PFSK-1 (cell line): ENCODE measurements around the gene RASGRF2.

ENCODE experiments used
- FOXP2 ChIP-seq: optimal IDR thresholded peaks from 2 replicates; pipeline ENCODE3; 2011; ENCODE audit warnings: borderline replicate concordance, control low read depth, inconsistent platforms; ENCODE audit not compliant: insufficient read depth; ENCODE audit errors: extremely low read length, extremely low read depth
- POLR2AphosphoS5 ChIP-seq: IDR thresholded peaks from 2 replicates; pipeline ENCODE4 v1.6.1; 2012; ENCODE audit warnings: low read depth, mild to moderate bottlenecking, control low read depth, low read length, moderate library complexity
- REST ChIP-seq, 2 experiments: IDR thresholded peaks; 2 replicates each; pipeline versions ENCODE4 v1.6.1 to v1.8.0; 2011 to 2012; ENCODE audit warnings: low read depth in 2 of 2, low read length in 2 of 2, control low read depth in 1 of 2, inconsistent platforms in 1 of 2, mild to moderate bottlenecking in 1 of 2, moderate library complexity in 1 of 2; ENCODE audit not compliant: insufficient read depth in 1 of 2
- SIN3A ChIP-seq: IDR thresholded peaks from 2 replicates; pipeline ENCODE4 v1.6.1; 2012; ENCODE audit warnings: mild to moderate bottlenecking, low read length, moderate library complexity, borderline replicate concordance; ENCODE audit not compliant: insufficient read depth
- TAF1 ChIP-seq: IDR thresholded peaks from 2 replicates; pipeline ENCODE4 v1.6.1; 2012; ENCODE audit warnings: low read length, control low read depth, borderline replicate concordance; ENCODE audit not compliant: insufficient read depth

RASGRF2 gene

GRCh38 chr5:81212211-81212751 is 252.1 kb downstream of the RASGRF2 start:
- no peak for TF ChIP-seq FOXP2
- no peak for TF ChIP-seq REST (IDR thresholded peaks at IDR 0.05; ENCODE audit: insufficient read depth in 1 of 2, low read depth in 2 of 2, low read length in 2 of 2)
- TF ChIP-seq POLR2AphosphoS5 = no peak
- no peak for TF ChIP-seq TAF1
- TF ChIP-seq SIN3A = no peak

GRCh38 chr5:81213070-81213469 is 252.9 kb downstream of the RASGRF2 start:
- TF ChIP-seq POLR2AphosphoS5 (no peak), SIN3A (no peak), TAF1 (no peak), FOXP2 (no peak), REST (IDR thresholded peaks at IDR 0.05; ENCODE audit: insufficient read depth in 1 of 2, low read depth in 2 of 2, low read length in 2 of 2) (no peak)

- no peak for TF ChIP-seq FOXP2
- TF ChIP-seq REST (IDR thresholded peaks at IDR 0.05; ENCODE audit: insufficient read depth in 1 of 2, low read depth in 2 of 2, low read length in 2 of 2) = no peak
- no peak for TF ChIP-seq TAF1
- TF ChIP-seq POLR2AphosphoS5 = no peak
- no peak for TF ChIP-seq SIN3A
These were observed 254.7 kb downstream of the RASGRF2 start for GRCh38 chr5:81214848-81215247.

GRCh38 chr5:81216152-81216551 is 256.0 kb downstream of the RASGRF2 start:
- TF ChIP-seq REST (IDR thresholded peaks at IDR 0.05; ENCODE audit: insufficient read depth in 1 of 2, low read depth in 2 of 2, low read length in 2 of 2) = no peak
- TF ChIP-seq TAF1 = no peak
- no peak for TF ChIP-seq SIN3A
- TF ChIP-seq FOXP2 = no peak
- no peak for TF ChIP-seq POLR2AphosphoS5

GRCh38 chr5:81219389-81219788 is 259.2 kb downstream of the RASGRF2 start:
- TF ChIP-seq FOXP2 (no peak), REST (IDR thresholded peaks at IDR 0.05; ENCODE audit: insufficient read depth in 1 of 2, low read depth in 2 of 2, low read length in 2 of 2) (no peak), SIN3A (no peak), POLR2AphosphoS5 (no peak), TAF1 (no peak)
